ENCODE data around the gene ARMC2. TPM values are rescaled to one million over a fixed set of nuclear protein-coding genes. Genes with fewer than 3 reads are reported as not detected.
A peak's percentile ranks its signal among the peaks of the same experiment; 100 is the strongest.

Gene ARMC2
- total RNA-seq, 3 donors from 2014 or later (not counting 1 experiment from before 2014, with no cell fraction given): 9.4 to 13.8 (median 9.7) TPM

DNA sequence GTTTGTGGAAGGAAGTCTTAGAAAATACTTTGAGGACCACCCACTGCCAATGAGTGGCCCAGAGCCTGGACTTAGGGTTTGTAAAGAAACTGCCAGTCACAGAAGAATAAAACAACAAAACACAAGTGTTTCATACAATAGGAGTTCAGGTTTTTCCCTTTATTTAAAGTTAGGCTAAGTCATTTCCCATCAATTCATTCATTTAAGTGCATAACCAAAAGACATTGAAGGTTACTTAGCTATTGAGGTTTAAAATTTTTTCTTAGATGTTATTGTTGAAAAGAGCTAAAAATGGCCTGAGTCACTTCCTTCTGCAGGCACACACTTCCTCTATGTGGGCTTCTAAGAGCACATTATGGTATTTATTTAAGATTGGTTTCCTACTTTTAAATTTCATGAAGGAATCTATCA lies 54.2 kb downstream of the ARMC2 start:
- intact Hi-C loops (cut with micrococcal nuclease): no loop called here
- Histone ChIP-seq H3K4me3 (ENCODE audit: low read length) (no peak overlapping the region), H3K4me1 (ENCODE audit: control insufficient read depth, insufficient read depth, low read length) (peaks cover 46% of the 10 kb centered on the region), H3K27me3 (ENCODE audit: control insufficient read depth, insufficient read depth, low read length) (no peaks in the 10 kb centered on the region), H3K27ac (ENCODE audit: low read length) (peak overlapping the region; percentile 58), H3K36me3 (ENCODE audit: control insufficient read depth, insufficient read depth, low read length) (no peaks in the 10 kb centered on the region), H3K9me3 (ENCODE audit: control insufficient read depth, insufficient read depth, low read length) (no peaks in the 10 kb centered on the region)
- peak in 1 of 2 donors; percentile 41 for DNase-seq
- Mint-ChIP-seq H3K27me3 (ENCODE audit: low read depth in 2 of 2) (no peaks in the 10 kb centered on the region), H3K9me3 (peaks cover 0 to 2% of the 10 kb centered on the region in 2 donors), H3K27ac (peak overlapping the region; percentile 84 to 93), H3K4me3 (peak overlapping the region; percentile 61), H3K4me1 (peaks cover 54 to 58% of the 10 kb centered on the region in 2 donors), H3K36me3 (no peaks in the 10 kb centered on the region)
- TF ChIP-seq, protein P1, sequence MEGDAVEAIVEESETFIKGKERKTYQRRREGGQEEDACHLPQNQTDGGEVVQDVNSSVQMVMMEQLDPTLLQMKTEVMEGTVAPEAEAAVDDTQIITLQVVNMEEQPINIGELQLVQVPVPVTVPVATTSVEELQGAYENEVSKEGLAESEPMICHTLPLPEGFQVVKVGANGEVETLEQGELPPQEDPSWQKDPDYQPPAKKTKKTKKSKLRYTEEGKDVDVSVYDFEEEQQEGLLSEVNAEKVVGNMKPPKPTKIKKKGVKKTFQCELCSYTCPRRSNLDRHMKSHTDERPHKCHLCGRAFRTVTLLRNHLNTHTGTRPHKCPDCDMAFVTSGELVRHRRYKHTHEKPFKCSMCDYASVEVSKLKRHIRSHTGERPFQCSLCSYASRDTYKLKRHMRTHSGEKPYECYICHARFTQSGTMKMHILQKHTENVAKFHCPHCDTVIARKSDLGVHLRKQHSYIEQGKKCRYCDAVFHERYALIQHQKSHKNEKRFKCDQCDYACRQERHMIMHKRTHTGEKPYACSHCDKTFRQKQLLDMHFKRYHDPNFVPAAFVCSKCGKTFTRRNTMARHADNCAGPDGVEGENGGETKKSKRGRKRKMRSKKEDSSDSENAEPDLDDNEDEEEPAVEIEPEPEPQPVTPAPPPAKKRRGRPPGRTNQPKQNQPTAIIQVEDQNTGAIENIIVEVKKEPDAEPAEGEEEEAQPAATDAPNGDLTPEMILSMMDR (IDR thresholded peaks at IDR 0.05): no peak
- peak; percentile 26 to 60 (median 53) for ATAC-seq

DNA sequence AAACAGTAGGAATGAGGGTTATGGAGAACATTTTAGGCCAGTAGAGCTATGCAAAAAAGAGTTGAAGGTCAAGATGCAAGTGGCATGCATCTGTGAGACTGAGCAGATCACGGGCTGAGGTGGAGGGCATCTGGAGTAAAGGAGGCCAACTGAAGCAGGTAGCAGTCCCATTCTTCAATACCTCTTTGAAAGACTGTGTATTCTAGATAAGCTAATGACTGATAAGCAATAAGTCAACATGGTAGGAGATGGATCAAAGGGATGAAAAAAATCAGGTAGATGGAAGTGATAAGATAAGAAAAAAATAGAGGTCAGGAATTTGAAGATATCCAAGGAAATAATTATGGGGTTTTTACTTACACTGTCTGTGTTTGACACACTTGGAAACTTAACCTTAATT lies 55.6 kb downstream of the ARMC2 start:
- Histone ChIP-seq H3K9me3 (ENCODE audit: control insufficient read depth, insufficient read depth, low read length) (no peaks in the 10 kb centered on the region), H3K27ac (ENCODE audit: low read length) (peak overlapping the region; percentile 56), H3K4me3 (ENCODE audit: low read length) (no peak overlapping the region), H3K4me1 (ENCODE audit: control insufficient read depth, insufficient read depth, low read length) (peaks cover 41% of the 10 kb centered on the region), H3K36me3 (ENCODE audit: control insufficient read depth, insufficient read depth, low read length) (no peaks in the 10 kb centered on the region), H3K27me3 (ENCODE audit: control insufficient read depth, insufficient read depth, low read length) (no peaks in the 10 kb centered on the region)
- Mint-ChIP-seq H3K4me1 (peaks cover 46 to 48% of the 10 kb centered on the region in 2 donors), H3K4me3 (peak overlapping the region; percentile 0), H3K36me3 (no peaks in the 10 kb centered on the region), H3K27me3 (ENCODE audit: low read depth in 2 of 2) (no peaks in the 10 kb centered on the region), H3K9me3 (peaks cover 0 to 2% of the 10 kb centered on the region in 2 donors), H3K27ac (peak overlapping the region; percentile 74 to 95)
- no peak for ATAC-seq
- TF ChIP-seq, protein P1 (IDR thresholded peaks at IDR 0.05): no peak
- WGBS (ENCODE audit: insufficient coverage): 90% methylated on average over 1 of the region's 1 CpG
- intact Hi-C loops (cut with micrococcal nuclease): loop anchor here (2.0 kb wide), 1 partner anchor 169 kb away; no protein-coding TSS in a partner anchor
- no peak for DNase-seq

DNA sequence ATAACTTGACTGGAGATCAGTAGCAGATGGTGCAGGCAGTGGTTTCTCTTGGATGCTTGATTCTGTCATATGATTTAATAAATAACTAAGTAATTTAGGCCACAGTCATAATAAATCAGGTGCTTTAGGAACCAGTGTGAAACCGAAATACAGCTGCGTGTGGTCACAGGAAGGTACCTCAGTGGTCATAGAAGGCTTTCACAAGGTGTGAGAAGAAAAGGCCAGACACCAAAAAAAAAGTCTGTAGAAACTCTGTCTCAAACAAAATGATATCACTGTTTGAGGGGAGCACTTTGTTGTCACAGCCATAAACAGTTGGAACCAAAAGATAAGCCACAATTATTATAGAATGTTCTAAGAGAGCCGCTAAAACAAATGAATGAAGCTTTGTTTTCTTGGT lies 56.5 kb downstream of the ARMC2 start:
- Histone ChIP-seq H3K4me1 (ENCODE audit: control insufficient read depth, insufficient read depth, low read length) (peaks cover 41% of the 10 kb centered on the region), H3K36me3 (ENCODE audit: control insufficient read depth, insufficient read depth, low read length) (no peaks in the 10 kb centered on the region), H3K27ac (ENCODE audit: low read length) (peak overlapping the region; percentile 71), H3K4me3 (ENCODE audit: low read length) (no peak overlapping the region), H3K9me3 (ENCODE audit: control insufficient read depth, insufficient read depth, low read length) (no peaks in the 10 kb centered on the region), H3K27me3 (ENCODE audit: control insufficient read depth, insufficient read depth, low read length) (no peaks in the 10 kb centered on the region)
- Mint-ChIP-seq H3K4me1 (peaks cover 46 to 48% of the 10 kb centered on the region in 2 donors), H3K4me3 (peak overlapping the region; percentile 59), H3K36me3 (no peaks in the 10 kb centered on the region), H3K27ac (peak overlapping the region; percentile 74 to 95), H3K9me3 (peaks cover 0 to 2% of the 10 kb centered on the region in 2 donors), H3K27me3 (ENCODE audit: low read depth in 2 of 2) (no peaks in the 10 kb centered on the region)
- DNase-seq: peak; percentile 31 to 33
- WGBS (ENCODE audit: insufficient coverage): 15% methylated on average over 2 of the region's 3 CpGs
- TF ChIP-seq, protein P1 (IDR thresholded peaks at IDR 0.05): no peak
- ATAC-seq: peak; percentile 74 to 92 (median 82)
- intact Hi-C loops (cut with micrococcal nuclease): loop anchor here (2.0 kb wide), 1 partner anchor 168 kb away; no protein-coding TSS in a partner anchor

Measured in natural killer cell (primary cell).